ENCODE data around the gene MRC2. TPM values are rescaled to one million over a fixed set of nuclear protein-coding genes. Genes with fewer than 3 reads are reported as not detected.

The MRC2 gene
- polyA plus RNA-seq, 1 of the 3 experiments (the other 2 are of a cell fraction): 213 TPM

GRCh38 chr17:62618647-62619416, 8.6 kb upstream of the MRC2 start:
- Histone ChIP-seq H3K9me3 (no peaks in the 10 kb centered on the region), H3K4me1 (ENCODE audit: control insufficient read depth in 1 of 2, insufficient read depth in 2 of 2, low read depth in 1 of 2, low read length in 1 of 2) (peaks cover 0 to 2% of the 10 kb centered on the region in 2 experiments; a peak in 2 of 4 replicates), H2AFZ (ENCODE audit: low read depth) (no peak overlapping the region), H3K79me2 (ENCODE audit: insufficient read depth) (no peaks in the 10 kb centered on the region), H3K27me3 (ENCODE audit: insufficient read depth) (no peaks in the 10 kb centered on the region), H3K27ac (ENCODE audit: low read depth in 2 of 2, low read length in 1 of 2) (no peak overlapping the region), H4K20me1 (ENCODE audit: insufficient read depth) (no peaks in the 10 kb centered on the region), H3K36me3 (replicated peaks in 1 of 2; ENCODE audit: control insufficient read depth in 1 of 2, insufficient read depth in 2 of 2, low read length in 1 of 2) (peaks cover 15 to 25% of the 10 kb centered on the region in 2 experiments), H3K9ac (no peak overlapping the region), H3K4me2 (no peak overlapping the region), H3F3A (replicated peaks; ENCODE audit: insufficient read depth) (peaks cover 3% of the 10 kb centered on the region), H3K4me3 (ENCODE audit: low read depth in 2 of 2, low read length in 1 of 2) (no peak overlapping the region), H3K9me2 (no peaks in the 10 kb centered on the region)
- DNase-seq: no peak
- WGBS (ENCODE audit: low lambda C conversion rate): 94% methylated on average over 17 of the region's 17 CpGs
- TF ChIP-seq JUND (IDR thresholded peaks at IDR 0.05) (no peak), RXRA (IDR thresholded peaks at IDR 0.05; ENCODE audit: borderline replicate concordance, low read depth) (no peak), YY1 (IDR thresholded peaks at IDR 0.05; ENCODE audit: low read depth) (no peak), ZBTB33 (IDR thresholded peaks at IDR 0.05; ENCODE audit: borderline replicate concordance, low read depth) (no peak), RCOR1 (IDR thresholded peaks at IDR 0.05; ENCODE audit: low read length) (no peak), SIN3A (IDR thresholded peaks at IDR 0.05; ENCODE audit: borderline replicate concordance, low read depth, low read length) (no peak), GABPA (IDR thresholded peaks at IDR 0.05; ENCODE audit: low read depth) (no peak), SMC3 (IDR thresholded peaks at IDR 0.05; ENCODE audit: low read depth, low read length) (no peak), TAF1 (IDR thresholded peaks at IDR 0.05; ENCODE audit: borderline replicate concordance, low read depth, low read length) (no peak), NRF1 (IDR thresholded peaks at IDR 0.05; ENCODE audit: low read depth, low read length) (no peak), POLR2AphosphoS5 (IDR thresholded peaks at IDR 0.05; ENCODE audit: low read depth, low read length) (no peak), MAX (IDR thresholded peaks at IDR 0.05; ENCODE audit: low read depth) (no peak), NFIC (IDR thresholded peaks at IDR 0.05; ENCODE audit: borderline replicate concordance) (no peak), REST (IDR thresholded peaks at IDR 0.05; ENCODE audit: low read depth, low read length) (no peak), USF1 (IDR thresholded peaks at IDR 0.05; ENCODE audit: borderline replicate concordance, low read depth) (no peak), FOXM1 (IDR thresholded peaks at IDR 0.05; ENCODE audit: low read depth) (no peak), PBX3 (IDR thresholded peaks at IDR 0.05) (no peak), MEF2A (IDR thresholded peaks at IDR 0.05; ENCODE audit: borderline replicate concordance, low read depth) (no peak)
- CTCF ChIA-PET: interaction anchor here (1.1 kb wide), 1 partner anchor 12 kb away, joined by 3 read pairs; no protein-coding TSS in a partner anchor
- POLR2A ChIA-PET: interaction anchor here (1.9 kb wide), 1 partner anchor 10 kb away, joined by 8 read pairs; no protein-coding TSS in a partner anchor

Data from SK-N-SH (cell line).